Epithelial cell of esophagus (primary cell): ENCODE results near the gene MPRIP.

Experiments
- DNase-seq: peaks from one replicate; pipeline ENCODE4 v3.0.0; 2010; ENCODE audit warnings: low read depth
- H3K4me3 ChIP-seq: 2 replicates; pipeline ENCODE4 v1.5.1; 2011; ENCODE audit warnings: mild to moderate bottlenecking, low read length, control low read depth
- TF ChIP-seq, protein P1 (sequence below): IDR thresholded peaks from 2 replicates; pipeline ENCODE4 v1.5.1; 2011; ENCODE audit warnings: low read depth, mild to moderate bottlenecking, low read length, control low read depth, inconsistent platforms; ENCODE audit not compliant: insufficient read depth; ENCODE audit errors: missing control alignments

Gene MPRIP

DNA sequence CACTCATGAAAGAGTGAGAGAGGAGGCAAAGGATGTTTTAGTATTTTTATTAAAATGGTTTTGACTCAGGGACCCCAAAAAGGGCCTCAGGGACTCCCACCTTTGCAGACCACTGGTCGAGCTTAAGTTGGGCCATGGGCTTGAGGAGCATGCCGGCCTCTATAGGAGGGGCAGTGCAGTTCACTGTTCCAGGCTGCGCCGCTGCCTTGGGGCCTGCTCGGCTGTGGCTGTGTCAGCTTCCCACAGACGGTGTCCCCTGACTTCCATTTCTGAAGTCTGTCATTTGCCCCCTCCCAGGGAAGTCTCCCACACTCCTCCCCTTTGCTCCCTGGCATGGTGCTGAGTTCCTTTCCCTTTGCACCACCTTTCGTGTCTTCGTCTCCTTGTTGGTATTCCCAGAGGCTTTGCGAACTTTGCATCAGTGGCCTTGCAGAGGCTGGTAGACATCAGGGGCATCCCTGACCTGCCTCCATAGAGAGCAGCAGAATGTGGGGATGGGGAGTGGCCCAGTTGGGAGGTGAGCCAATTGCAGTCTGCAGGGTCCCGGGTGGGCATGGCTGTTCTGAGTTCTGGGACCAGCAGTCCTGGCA, 17.1 kb downstream of the MPRIP start:
- H3K4me3 ChIP-seq: no peak overlapping the region
- no peak for DNase-seq
- TF ChIP-seq, protein P1, sequence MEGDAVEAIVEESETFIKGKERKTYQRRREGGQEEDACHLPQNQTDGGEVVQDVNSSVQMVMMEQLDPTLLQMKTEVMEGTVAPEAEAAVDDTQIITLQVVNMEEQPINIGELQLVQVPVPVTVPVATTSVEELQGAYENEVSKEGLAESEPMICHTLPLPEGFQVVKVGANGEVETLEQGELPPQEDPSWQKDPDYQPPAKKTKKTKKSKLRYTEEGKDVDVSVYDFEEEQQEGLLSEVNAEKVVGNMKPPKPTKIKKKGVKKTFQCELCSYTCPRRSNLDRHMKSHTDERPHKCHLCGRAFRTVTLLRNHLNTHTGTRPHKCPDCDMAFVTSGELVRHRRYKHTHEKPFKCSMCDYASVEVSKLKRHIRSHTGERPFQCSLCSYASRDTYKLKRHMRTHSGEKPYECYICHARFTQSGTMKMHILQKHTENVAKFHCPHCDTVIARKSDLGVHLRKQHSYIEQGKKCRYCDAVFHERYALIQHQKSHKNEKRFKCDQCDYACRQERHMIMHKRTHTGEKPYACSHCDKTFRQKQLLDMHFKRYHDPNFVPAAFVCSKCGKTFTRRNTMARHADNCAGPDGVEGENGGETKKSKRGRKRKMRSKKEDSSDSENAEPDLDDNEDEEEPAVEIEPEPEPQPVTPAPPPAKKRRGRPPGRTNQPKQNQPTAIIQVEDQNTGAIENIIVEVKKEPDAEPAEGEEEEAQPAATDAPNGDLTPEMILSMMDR: no peak

DNA sequence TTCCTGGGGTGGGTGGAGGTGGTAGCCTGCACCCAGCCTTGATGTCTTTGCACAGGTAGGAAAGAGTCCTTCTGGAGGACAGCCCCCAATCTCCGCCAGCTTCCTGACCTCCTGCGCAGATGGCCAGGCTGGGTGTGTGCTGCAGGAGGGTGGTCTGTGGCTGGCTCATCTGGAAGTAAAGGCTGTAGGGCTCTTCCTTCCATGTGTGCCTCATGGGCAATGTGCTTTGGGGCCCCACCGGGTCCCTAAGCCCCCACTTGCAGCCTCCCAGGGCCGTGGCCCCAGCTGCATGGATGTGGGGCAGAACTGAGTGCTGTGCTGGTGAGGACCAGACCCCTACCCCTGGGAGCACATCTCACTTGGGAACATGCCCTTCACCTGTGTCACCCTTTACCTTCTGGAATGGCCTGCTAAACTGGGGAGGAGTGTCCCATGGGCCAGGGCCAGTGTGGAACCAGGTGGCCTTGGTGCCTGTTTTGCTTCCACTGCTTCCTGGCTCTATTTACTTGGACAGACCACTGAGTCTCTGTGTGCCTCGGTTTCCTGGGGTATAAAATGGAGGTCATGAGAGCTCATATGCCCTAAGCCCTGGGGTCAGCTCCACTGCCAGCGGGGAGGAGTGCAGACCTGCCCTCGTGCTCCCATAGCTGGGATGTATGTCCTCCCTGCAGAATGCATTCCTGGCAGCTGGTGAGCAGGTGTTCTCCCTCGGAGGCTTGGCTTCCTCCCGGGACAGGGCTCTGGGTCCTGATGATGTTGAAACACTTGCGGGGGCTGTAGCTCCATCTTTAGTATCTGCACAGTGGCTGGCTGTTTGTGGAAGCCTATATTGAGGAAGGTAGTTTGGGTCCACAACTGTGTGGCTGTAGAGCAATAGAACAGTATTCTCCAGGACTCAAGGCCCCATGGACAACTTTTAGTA, 18.0 kb downstream of the MPRIP start:
- DNase-seq: no peak
- no peak overlapping the region for H3K4me3 ChIP-seq
- TF ChIP-seq, protein P1: no peak

DNA sequence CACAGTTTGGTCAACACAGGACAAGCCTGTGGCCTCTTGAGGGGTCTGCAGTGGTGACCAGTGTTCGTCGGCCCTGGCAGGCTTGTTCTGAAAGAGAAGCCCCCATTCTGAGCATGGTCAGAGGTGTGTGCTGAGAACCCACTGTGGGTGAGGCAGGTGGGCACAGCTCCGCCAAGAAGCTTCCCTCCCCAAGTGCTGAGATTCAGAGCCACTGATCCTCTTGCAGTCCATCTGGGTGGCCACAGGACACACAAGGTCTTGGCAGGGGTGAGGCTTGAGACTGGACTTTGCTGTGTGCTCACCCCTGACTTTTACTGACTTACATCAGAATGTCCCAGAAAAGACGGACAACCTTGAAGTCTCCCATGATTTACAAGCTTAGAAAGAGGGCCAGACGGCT, 18.7 kb downstream of the MPRIP start:
- no peak for DNase-seq
- H3K4me3 ChIP-seq: no peak overlapping the region
- TF ChIP-seq, protein P1: no peak

DNA sequence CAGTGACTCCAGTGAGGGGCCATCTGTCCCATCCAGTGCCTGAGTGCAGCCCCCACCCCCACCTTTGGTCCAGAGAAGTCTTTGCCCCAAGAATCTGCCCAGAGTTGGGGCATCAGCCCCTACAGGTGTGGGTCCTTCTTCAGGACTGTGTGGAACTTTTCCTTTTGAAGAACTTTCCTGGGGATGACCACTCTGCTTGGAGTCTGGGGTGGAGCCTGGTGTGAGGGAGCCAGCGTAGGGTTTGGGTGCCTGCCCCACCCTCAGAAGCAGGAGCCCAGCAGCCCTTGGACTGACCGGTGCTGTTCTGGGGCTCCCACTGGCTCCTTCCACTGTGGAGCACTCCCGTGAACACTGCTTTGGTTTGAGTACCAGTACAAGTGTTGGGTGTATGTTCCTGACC, 19.3 kb downstream of the MPRIP start:
- TF ChIP-seq, protein P1: no peak
- no peak for DNase-seq
- H3K4me3 ChIP-seq: no peak overlapping the region

DNA sequence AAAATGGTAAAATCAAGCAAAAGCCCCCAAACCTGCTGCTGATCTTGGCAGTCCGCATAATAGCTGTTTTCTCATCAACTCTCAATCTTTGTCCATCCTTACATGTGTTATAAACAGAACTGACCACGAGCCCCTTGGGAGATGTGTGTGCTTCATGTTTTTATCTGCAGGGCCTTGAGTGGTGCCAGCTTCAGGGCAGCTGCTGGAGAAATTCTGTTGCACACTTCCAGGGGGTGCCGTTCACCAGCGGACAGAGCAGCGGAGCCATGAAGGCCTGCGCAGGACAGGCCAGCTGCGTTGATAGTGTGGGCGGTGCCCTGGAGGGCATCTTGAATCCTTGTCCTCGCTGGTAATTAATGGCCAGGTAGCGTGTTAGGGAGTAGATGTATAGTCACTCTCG, 20.1 kb downstream of the MPRIP start:
- TF ChIP-seq, protein P1: no peak
- H3K4me3 ChIP-seq: no peak overlapping the region
- DNase-seq: no peak

DNA sequence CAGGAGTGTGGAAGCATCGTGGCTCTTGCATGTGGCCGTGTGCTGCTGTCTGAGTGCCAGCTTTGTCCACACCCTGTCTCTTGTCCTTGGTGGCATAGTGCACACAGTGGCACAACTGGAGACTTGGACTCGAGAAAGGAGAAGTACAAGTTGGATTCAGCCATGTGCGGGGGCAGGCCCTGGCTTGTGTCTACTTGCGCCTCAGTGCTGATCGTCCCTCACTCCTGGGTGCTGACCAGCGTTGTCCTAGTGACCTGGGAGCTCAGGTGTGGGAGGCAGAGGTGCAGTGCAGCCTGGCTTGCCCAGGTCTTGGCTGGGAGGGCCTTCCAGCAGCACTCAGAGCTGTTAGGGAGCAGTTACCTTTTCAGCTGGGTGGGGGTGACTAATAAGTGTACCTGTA, 20.6 kb downstream of the MPRIP start:
- DNase-seq: peak; percentile 39
- H3K4me3 ChIP-seq: no peak overlapping the region
- TF ChIP-seq, protein P1: no peak
